PC-9 (cell line): Measurements from ENCODE around the gene SORBS1. TPM values are rescaled to one million over a fixed set of nuclear protein-coding genes. Genes with fewer than 3 reads are reported as not detected.

ENCODE experiments used
- BruUV-seq: library from RNA; stranded (reverse); fragments of 400-500 nt; replicated peaks from 2 replicates; lab custom pipeline; 2021; lab: Mats Ljungman, UMichigan
- CTCF ChIA-PET: fragments of 300-600 bp; sonication (Branson Sonifier 250); formaldehyde crosslinking; loops from one replicate; lab custom pipeline; 2022; ENCODE audit warnings: antibody characterized with exemption; lab: Charles Lee
- POLR2A ChIA-PET: fragments of 300-600 bp; sonication (Branson Sonifier 250); formaldehyde crosslinking; loops from one replicate; lab custom pipeline; 2022; ENCODE audit warnings: antibody characterized with exemption; ENCODE audit not compliant: unreplicated experiment; lab: Charles Lee
- DNase-seq, 2 experiments: peaks; one replicate each; pipeline versions ENCODE4 v3.0.0 to v3.0.0-alpha.2; 2015 to 2022; ENCODE audit warnings: mixed read lengths in 1 of 2
- H2AFZ ChIP-seq: fragments of 200-600 bp; sonication (generic); 2 replicates; pipeline ENCODE4 v1.8.1; 2017; ENCODE audit warnings: antibody characterized with exemption
- H3F3A ChIP-seq: fragments of 200-600 bp; sonication (generic); 2 replicates; pipeline ENCODE4 v1.8.1; 2017; ENCODE audit warnings: antibody characterized with exemption, mild to moderate bottlenecking, low read depth; ENCODE audit not compliant: insufficient read depth
- H3K27ac ChIP-seq: fragments of 200-600 bp; sonication (generic); 2 replicates; pipeline ENCODE4 v1.6.1; 2016; ENCODE audit warnings: mixed run types
- H3K27me3 ChIP-seq: fragments of 200-600 bp; sonication (generic); 2 replicates; pipeline ENCODE4 v1.6.1; 2016; ENCODE audit warnings: low read depth, mixed run types; ENCODE audit not compliant: insufficient read depth
- H3K36me3 ChIP-seq: fragments of 200-600 bp; sonication (generic); 2 replicates; pipeline ENCODE4 v1.6.1; 2016; ENCODE audit warnings: low read depth, mixed run types
- H3K4me1 ChIP-seq: fragments of 200-600 bp; sonication (generic); replicated peaks from 2 replicates; pipeline ENCODE4 v1.6.1; 2016; ENCODE audit warnings: mixed run types; ENCODE audit not compliant: insufficient read depth
- H3K4me2 ChIP-seq: fragments of 200-600 bp; sonication (generic); 2 replicates; pipeline ENCODE4 v1.6.1; 2017; ENCODE audit warnings: mixed run types
- H3K4me3 ChIP-seq: fragments of 200-600 bp; sonication (generic); 2 replicates; pipeline ENCODE4 v1.6.1; 2016; ENCODE audit warnings: mixed run types
- H3K79me2 ChIP-seq: fragments of 200-600 bp; sonication (generic); 2 replicates; pipeline ENCODE4 v1.6.1; 2017; ENCODE audit warnings: low read depth, mixed run types
- H3K9me2 ChIP-seq: fragments of 200-600 bp; sonication (generic); 2 replicates; pipeline ENCODE4 v1.8.1; 2017; ENCODE audit warnings: mild to moderate bottlenecking; ENCODE audit not compliant: insufficient read depth
- H3K9me3 ChIP-seq: fragments of 200-600 bp; sonication (generic); 2 replicates; pipeline ENCODE4 v1.8.1; 2016; ENCODE audit warnings: low read depth; ENCODE audit not compliant: insufficient read depth
- H4K20me1 ChIP-seq: fragments of 200-600 bp; sonication (generic); 2 replicates; pipeline ENCODE4 v1.8.1; 2017; ENCODE audit not compliant: insufficient read depth
- EZH2 ChIP-seq: fragments of 200-600 bp; sonication (generic); IDR thresholded peaks from 2 replicates; pipeline ENCODE4 v1.8.0; 2017; ENCODE audit warnings: antibody characterized with exemption, low read depth
- intact Hi-C: fragments of 100-400 bp; cut with micrococcal nuclease; formaldehyde crosslinking; loops from one replicate; pipeline ENCODE4 v1.10.0; 2022; ENCODE audit not compliant: unreplicated experiment
- total RNA-seq: library from RNA; stranded (reverse); gene quantifications from 2 replicates; pipeline ENCODE4 v1.2.3, GENCODE V29; 2021
- TF ChIP-seq, protein P1 (sequence below): fragments of 200-600 bp; sonication (generic); conservative IDR thresholded peaks from 2 replicates; pipeline ENCODE4 v1.6.1; 2017; ENCODE audit warnings: mixed run types, antibody characterized with exemption, mild to moderate bottlenecking, moderate library complexity

Gene SORBS1
- total RNA-seq, 1 experiment from 2014 or later = 5.0 TPM

- H3K9me3 ChIP-seq = no peaks in the 10 kb centered on the region
- ChIA-PET POLR2A (no interaction called here), CTCF (no interaction called here)
- no peaks in the 10 kb centered on the region for H4K20me1 ChIP-seq
- peaks cover 5% of the 10 kb centered on the region; the same call in 1 of the 2 replicates for H3K36me3 ChIP-seq
- H3F3A ChIP-seq = peaks cover 56% of the 10 kb centered on the region
- H3K27ac ChIP-seq = peak overlapping the region; percentile 97
- no TSS peak for BruUV-seq
- TF ChIP-seq, protein P1, sequence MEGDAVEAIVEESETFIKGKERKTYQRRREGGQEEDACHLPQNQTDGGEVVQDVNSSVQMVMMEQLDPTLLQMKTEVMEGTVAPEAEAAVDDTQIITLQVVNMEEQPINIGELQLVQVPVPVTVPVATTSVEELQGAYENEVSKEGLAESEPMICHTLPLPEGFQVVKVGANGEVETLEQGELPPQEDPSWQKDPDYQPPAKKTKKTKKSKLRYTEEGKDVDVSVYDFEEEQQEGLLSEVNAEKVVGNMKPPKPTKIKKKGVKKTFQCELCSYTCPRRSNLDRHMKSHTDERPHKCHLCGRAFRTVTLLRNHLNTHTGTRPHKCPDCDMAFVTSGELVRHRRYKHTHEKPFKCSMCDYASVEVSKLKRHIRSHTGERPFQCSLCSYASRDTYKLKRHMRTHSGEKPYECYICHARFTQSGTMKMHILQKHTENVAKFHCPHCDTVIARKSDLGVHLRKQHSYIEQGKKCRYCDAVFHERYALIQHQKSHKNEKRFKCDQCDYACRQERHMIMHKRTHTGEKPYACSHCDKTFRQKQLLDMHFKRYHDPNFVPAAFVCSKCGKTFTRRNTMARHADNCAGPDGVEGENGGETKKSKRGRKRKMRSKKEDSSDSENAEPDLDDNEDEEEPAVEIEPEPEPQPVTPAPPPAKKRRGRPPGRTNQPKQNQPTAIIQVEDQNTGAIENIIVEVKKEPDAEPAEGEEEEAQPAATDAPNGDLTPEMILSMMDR = no peak
- no peak for TF ChIP-seq EZH2
- H3K4me1 ChIP-seq = peaks cover 60% of the 10 kb centered on the region
- no peak overlapping the region for H2AFZ ChIP-seq
- no peaks in the 10 kb centered on the region for H3K9me2 ChIP-seq
- H3K27me3 ChIP-seq = no peaks in the 10 kb centered on the region
- H3K4me3 ChIP-seq = no peak overlapping the region
- intact Hi-C loops = loop anchor here (2.0 kb wide), 1 partner anchor 142 kb away; no protein-coding TSS in a partner anchor
- peaks cover 10% of the 10 kb centered on the region; the same call in 1 of the 2 replicates for H3K79me2 ChIP-seq
- DNase-seq = peak in 1 of 2 experiments; percentile 97
- H3K4me2 ChIP-seq = peak overlapping the region; percentile 67
Observed at GRCh38 chr10:95266674-95267095, 294.5 kb downstream of the SORBS1 start.

DNA sequence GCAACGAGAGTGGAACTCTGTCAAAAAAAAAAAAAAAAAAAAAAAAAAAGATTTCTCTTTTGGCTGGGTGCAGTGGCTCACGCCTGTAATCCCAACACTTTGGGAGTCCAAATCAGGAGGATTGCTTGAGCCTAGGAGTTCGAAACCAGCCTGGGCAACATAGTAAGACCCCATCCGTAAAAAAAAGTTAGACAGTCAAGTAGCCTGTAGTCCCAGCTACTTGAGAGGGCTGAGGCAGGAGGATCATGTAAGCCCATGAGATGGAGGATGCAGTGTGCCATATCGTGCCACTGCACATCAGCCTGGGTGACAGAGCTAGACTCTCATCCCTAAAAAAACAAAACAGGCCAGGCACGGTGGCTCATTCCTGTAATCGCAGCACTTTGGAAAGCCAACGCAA is 295.6 kb downstream of the SORBS1 start:
- intact Hi-C loops = loop anchor here (2.0 kb wide), 3 partner anchors 19 to 37 kb away; no protein-coding TSS in a partner anchor
- ChIA-PET POLR2A (no interaction called here), CTCF (no interaction called here)
- peaks cover 20% of the 10 kb centered on the region for H3K79me2 ChIP-seq
- DNase-seq = no peak
- no peaks in the 10 kb centered on the region for H3K9me2 ChIP-seq
- H3K36me3 ChIP-seq = peaks cover 5% of the 10 kb centered on the region; the same call in 1 of the 2 replicates
- H3K4me2 ChIP-seq = peak overlapping the region; percentile 28; the same call in 1 of the 2 replicates
- TF ChIP-seq EZH2 = no peak
- TF ChIP-seq, protein P1 = no peak
- BruUV-seq = no TSS peak
- H3K4me3 ChIP-seq = no peak overlapping the region
- H3K27me3 ChIP-seq = no peaks in the 10 kb centered on the region
- no peak overlapping the region for H2AFZ ChIP-seq
- no peaks in the 10 kb centered on the region for H3K9me3 ChIP-seq
- H3K4me1 ChIP-seq = peaks cover 71% of the 10 kb centered on the region
- H3F3A ChIP-seq = peaks cover 61% of the 10 kb centered on the region
- peak overlapping the region; percentile 97 for H3K27ac ChIP-seq
- H4K20me1 ChIP-seq = no peaks in the 10 kb centered on the region

GRCh38 chr10:95264227-95265051 is 296.7 kb downstream of the SORBS1 start:
- ChIA-PET POLR2A (interaction anchor here (0.6 kb wide), 2 partner anchors 45 to 401 kb away, joined by 4 to 5 read pairs; no protein-coding TSS in a partner anchor), CTCF (interaction anchor here (0.6 to 1.4 kb wide), 2 partner anchors 62 to 144 kb away, joined by 3 to 7 read pairs; no protein-coding TSS in a partner anchor)
- intact Hi-C loops = loop anchor here (1.0 to 5.0 kb wide), 8 partner anchors 18 to 98 kb away; no protein-coding TSS in a partner anchor
- no peak overlapping the region for H3K4me3 ChIP-seq
- BruUV-seq = TSS peak; percentile 66
- no peaks in the 10 kb centered on the region for H3K9me2 ChIP-seq
- peaks cover 28% of the 10 kb centered on the region for H3K79me2 ChIP-seq
- TF ChIP-seq, protein P1 = no peak
- TF ChIP-seq EZH2 = no peak
- H3K36me3 ChIP-seq = peaks cover 8% of the 10 kb centered on the region; the same call in 1 of the 2 replicates
- peak overlapping the region; percentile 97 for H3K27ac ChIP-seq
- peaks cover 61% of the 10 kb centered on the region for H3F3A ChIP-seq
- no peaks in the 10 kb centered on the region for H3K9me3 ChIP-seq
- H3K27me3 ChIP-seq = no peaks in the 10 kb centered on the region
- H4K20me1 ChIP-seq = no peaks in the 10 kb centered on the region
- H3K4me1 ChIP-seq = peaks cover 79% of the 10 kb centered on the region
- H2AFZ ChIP-seq = no peak overlapping the region
- peak; percentile 80 to 98 for DNase-seq
- H3K4me2 ChIP-seq = peak overlapping the region; percentile 75
